OCI-LY1 (cell line): ENCODE results near the gene PDK4.

Source experiments
- H2AFZ ChIP-seq: fragments of 200-600 bp; sonication (generic), shearing (Covaris generic); 2 replicates; pipeline ENCODE4 v1.6.0; 2014; ENCODE audit warnings: antibody characterized with exemption, mild to moderate bottlenecking, low read length
- H3F3A ChIP-seq: fragments of 200-600 bp; sonication (generic), shearing (Covaris generic); 2 replicates; pipeline ENCODE4 v1.6.0; 2014; ENCODE audit warnings: mild to moderate bottlenecking, antibody characterized with exemption, low read length, moderate library complexity; ENCODE audit not compliant: insufficient read depth
- H3K27ac ChIP-seq: fragments of 200-600 bp; sonication (generic); 2 replicates; pipeline ENCODE4 v1.5.1; 2014; ENCODE audit warnings: low read length, mixed run types, mild to moderate bottlenecking, low read depth; ENCODE audit not compliant: poor library complexity, severe bottlenecking
- H3K27me3 ChIP-seq: fragments of 200-600 bp; sonication (generic); 2 replicates; pipeline ENCODE4 v1.6.0; 2014; ENCODE audit warnings: antibody characterized with exemption, mild to moderate bottlenecking, low read length, moderate library complexity; ENCODE audit not compliant: insufficient read depth
- H3K36me3 ChIP-seq: fragments of 200-600 bp; sonication (generic); 2 replicates; pipeline ENCODE4 v1.6.1; 2014; ENCODE audit warnings: mild to moderate bottlenecking, antibody characterized with exemption, low read length, moderate library complexity, mixed read lengths; ENCODE audit not compliant: insufficient read depth
- H3K4me1 ChIP-seq: fragments of 200-600 bp; sonication (generic); 2 replicates; pipeline ENCODE4 v1.5.1; 2014; ENCODE audit warnings: mild to moderate bottlenecking, low read length, moderate library complexity; ENCODE audit not compliant: insufficient read depth, severe bottlenecking
- H3K4me2 ChIP-seq: fragments of 200-600 bp; sonication (generic), shearing (Covaris generic); 2 replicates; pipeline ENCODE4 v1.6.1; 2014; ENCODE audit warnings: low read length
- H3K4me3 ChIP-seq: fragments of 200-600 bp; sonication (generic); 2 replicates; pipeline ENCODE4 v1.5.1; 2014; ENCODE audit warnings: low read length, low read depth, mild to moderate bottlenecking, mixed read lengths; ENCODE audit not compliant: poor library complexity, severe bottlenecking
- H3K79me2 ChIP-seq: fragments of 200-600 bp; shearing (Covaris generic); 2 replicates; pipeline ENCODE4 v1.6.1; 2016; ENCODE audit warnings: mixed run types, low read length, mixed read lengths; ENCODE audit not compliant: insufficient read depth
- H3K9ac ChIP-seq: fragments of 200-600 bp; sonication (generic), shearing (Covaris generic); 2 replicates; pipeline ENCODE4 v1.6.1; 2014; ENCODE audit warnings: mild to moderate bottlenecking, low read length, mixed read lengths
- H3K9me2 ChIP-seq: fragments of 200-600 bp; sonication (generic), shearing (Covaris generic); 2 replicates; pipeline ENCODE4 v1.6.1; 2014; ENCODE audit warnings: low read depth, mild to moderate bottlenecking, low read length, mixed read lengths
- H3K9me3 ChIP-seq: fragments of 200-600 bp; shearing (Covaris generic); 2 replicates; pipeline ENCODE4 v1.6.1; 2014; ENCODE audit warnings: low read length, mixed read lengths
- H4K20me1 ChIP-seq: fragments of 200-600 bp; sonication (generic), shearing (Covaris generic); 2 replicates; pipeline ENCODE4 v1.6.0; 2016; ENCODE audit warnings: mild to moderate bottlenecking, low read length; ENCODE audit not compliant: insufficient read depth
- CTCF ChIP-seq: fragments of 200-600 bp; sonication (generic), shearing (Covaris generic); IDR thresholded peaks from 2 replicates; pipeline ENCODE4 v1.5.1; 2017; ENCODE audit warnings: mild to moderate bottlenecking, antibody characterized with exemption, low read length, moderate library complexity, mixed read lengths
- EZH2 ChIP-seq: fragments of 200-600 bp; sonication (generic), shearing (Covaris generic); IDR thresholded peaks from 2 replicates; pipeline ENCODE4 v1.8.0; 2017; ENCODE audit warnings: borderline replicate concordance, mixed run types, mild to moderate bottlenecking, antibody characterized with exemption, low read length, moderate library complexity, mixed read lengths

Gene PDK4

GRCh38 chr7:95602421-95602820, 6.1 kb upstream of the PDK4 start:
- no peak overlapping the region for H3K4me2 ChIP-seq
- no peak for TF ChIP-seq EZH2
- TF ChIP-seq CTCF = no peak
- no peak overlapping the region for H3K9ac ChIP-seq
- H4K20me1 ChIP-seq = no peaks in the 10 kb centered on the region
- H3K4me3 ChIP-seq = no peak overlapping the region
- H3K79me2 ChIP-seq = no peaks in the 10 kb centered on the region
- H3K27ac ChIP-seq = no peak overlapping the region
- no peaks in the 10 kb centered on the region for H3K9me2 ChIP-seq
- no peaks in the 10 kb centered on the region for H3K36me3 ChIP-seq
- no peaks in the 10 kb centered on the region for H3K27me3 ChIP-seq
- H2AFZ ChIP-seq = no peak overlapping the region
- H3K9me3 ChIP-seq = no peaks in the 10 kb centered on the region
- H3K4me1 ChIP-seq = peaks cover under 1% of the 10 kb centered on the region
- H3F3A ChIP-seq = no peaks in the 10 kb centered on the region

- no peaks in the 10 kb centered on the region for H3K9me2 ChIP-seq
- H3K27me3 ChIP-seq = no peaks in the 10 kb centered on the region
- no peak overlapping the region for H2AFZ ChIP-seq
- H3K36me3 ChIP-seq = no peaks in the 10 kb centered on the region
- no peaks in the 10 kb centered on the region for H3F3A ChIP-seq
- H3K9me3 ChIP-seq = no peaks in the 10 kb centered on the region
- H3K9ac ChIP-seq = no peak overlapping the region
- H3K27ac ChIP-seq = no peak overlapping the region
- H4K20me1 ChIP-seq = no peaks in the 10 kb centered on the region
- TF ChIP-seq CTCF = no peak
- TF ChIP-seq EZH2 = no peak
- no peak overlapping the region for H3K4me3 ChIP-seq
- H3K79me2 ChIP-seq = no peaks in the 10 kb centered on the region
- no peak overlapping the region for H3K4me2 ChIP-seq
- no peaks in the 10 kb centered on the region for H3K4me1 ChIP-seq
These were observed 5.0 kb upstream of the PDK4 start for GRCh38 chr7:95601316-95601715.

GRCh38 chr7:95599069-95599468, 2.8 kb upstream of the PDK4 start:
- H3K27me3 ChIP-seq = no peaks in the 10 kb centered on the region
- no peaks in the 10 kb centered on the region for H3K9me3 ChIP-seq
- no peak overlapping the region for H3K9ac ChIP-seq
- H4K20me1 ChIP-seq = no peaks in the 10 kb centered on the region
- H3K4me1 ChIP-seq = no peaks in the 10 kb centered on the region
- TF ChIP-seq EZH2 (no peak), CTCF (no peak)
- no peaks in the 10 kb centered on the region for H3K9me2 ChIP-seq
- H3F3A ChIP-seq = no peaks in the 10 kb centered on the region
- H2AFZ ChIP-seq = no peak overlapping the region
- no peak overlapping the region for H3K4me3 ChIP-seq
- H3K4me2 ChIP-seq = no peak overlapping the region
- H3K36me3 ChIP-seq = no peaks in the 10 kb centered on the region
- no peak overlapping the region for H3K27ac ChIP-seq
- no peaks in the 10 kb centered on the region for H3K79me2 ChIP-seq
